ENCODE data around the gene SLC6A3.
"Not testable (repeated sequence)": the region's sequence is repeated elsewhere in the genome, so short reads cannot be mapped to it uniquely, and the experiment has no call there.

SLC6A3 gene

GRCh38 chr5:1366514-1366913 lies 78.7 kb downstream of the SLC6A3 start:
- no peak for DNase-seq

- DNase-seq, result no peak
Measured at GRCh38 chr5:1364211-1364610, 81.0 kb downstream of the SLC6A3 start.

DNA sequence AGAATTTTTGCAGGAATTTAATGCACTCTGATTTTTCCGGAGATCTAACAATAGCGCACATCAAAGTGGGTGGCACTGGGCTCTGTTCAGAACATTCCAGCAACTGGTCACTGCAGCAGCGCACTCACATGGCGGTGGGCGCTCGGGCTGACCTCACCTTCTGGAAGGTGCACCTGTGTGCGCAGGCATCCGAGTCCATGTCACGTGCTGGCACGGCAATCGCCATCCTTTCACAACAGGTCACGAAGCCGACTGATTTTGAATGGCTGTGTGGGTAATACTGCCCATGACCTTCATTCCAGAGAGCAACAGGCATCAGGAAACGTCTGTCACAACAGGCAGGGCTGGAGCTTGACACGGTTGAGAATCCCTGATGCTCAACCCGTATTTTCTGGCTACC lies 81.7 kb downstream of the SLC6A3 start:
- DNase-seq, result no peak

DNA sequence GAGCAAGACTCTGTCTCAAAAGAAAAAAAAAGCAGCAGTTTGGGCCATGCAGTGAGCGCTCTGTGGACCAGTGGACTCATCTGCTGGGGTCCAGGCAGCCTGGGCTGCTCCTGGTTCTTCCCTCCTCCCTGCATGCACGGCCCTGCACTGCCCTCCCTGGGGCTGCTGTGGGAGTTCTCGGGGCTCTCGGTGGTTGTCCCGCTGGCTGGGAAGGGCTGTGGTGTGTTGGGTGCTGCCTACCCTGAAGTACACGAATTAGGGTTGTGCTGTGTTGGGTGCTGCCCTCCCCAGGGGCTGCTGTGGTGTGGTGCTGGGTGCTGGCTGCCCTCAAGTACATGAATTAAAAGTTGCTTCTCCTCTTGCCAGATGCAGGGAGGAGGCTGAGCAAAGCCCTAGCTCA lies 82.1 kb downstream of the SLC6A3 start:
- no peak for DNase-seq

- DNase-seq, result no peak
Measured at GRCh38 chr5:1362242-1363015, 82.8 kb downstream of the SLC6A3 start.

DNA sequence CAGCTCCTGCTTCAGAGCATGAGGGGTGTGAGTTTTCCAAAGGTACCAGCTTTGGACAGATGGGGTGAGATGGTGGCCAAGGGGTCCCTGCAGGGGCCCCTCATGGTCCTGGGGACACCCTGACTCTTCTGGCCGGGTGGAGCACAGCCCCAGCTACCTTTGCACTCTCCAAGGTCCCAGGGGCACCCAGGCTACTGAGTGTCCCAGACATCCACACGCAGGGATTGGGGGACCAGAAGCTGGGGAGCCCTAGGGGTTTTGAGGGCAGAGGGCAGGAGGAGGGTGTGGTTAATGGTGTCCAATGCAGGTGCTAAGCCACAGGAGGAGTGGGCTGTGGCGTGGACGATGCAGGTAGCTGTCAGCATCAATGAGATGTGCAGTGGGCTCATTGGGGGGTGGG lies 84.4 kb downstream of the SLC6A3 start:
- no peak for DNase-seq

- DNase-seq, result not testable (repeated sequence)
Measured at GRCh38 chr5:1360367-1360766, 84.9 kb downstream of the SLC6A3 start.

GRCh38 chr5:1359713-1360112 lies 85.5 kb downstream of the SLC6A3 start:
- DNase-seq, result no peak

DNA sequence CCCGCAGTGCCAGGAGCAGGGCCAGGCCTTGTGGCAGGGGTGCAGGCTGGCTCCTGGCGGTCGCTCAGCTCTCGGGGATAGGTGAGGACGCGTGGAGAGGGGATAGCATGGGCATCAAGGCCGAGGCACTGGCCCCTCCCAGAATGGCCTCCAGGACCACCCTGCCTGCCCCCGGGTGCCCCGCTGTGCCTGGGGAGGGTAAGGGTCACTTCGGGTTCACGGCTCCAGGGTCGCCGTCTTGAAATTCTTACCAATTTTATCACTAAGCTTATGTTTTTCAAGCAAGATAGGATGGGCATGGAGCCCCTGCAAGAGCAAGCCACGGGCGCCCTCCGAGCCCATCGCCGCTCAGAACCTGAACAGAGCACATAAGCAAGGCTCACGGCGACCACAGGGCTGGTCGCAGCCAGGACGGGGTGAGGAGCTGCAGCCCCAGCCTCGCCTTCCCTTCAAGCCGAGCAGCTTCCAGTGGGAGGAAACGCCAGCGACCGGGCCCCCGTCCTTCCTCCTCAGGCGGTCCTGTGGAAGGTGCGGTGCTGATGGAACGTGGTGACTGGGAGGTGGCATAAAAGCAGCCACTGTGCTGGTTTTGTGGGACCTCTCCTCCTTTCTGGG lies 86.1 kb downstream of the SLC6A3 start:
- no peak for DNase-seq

- no peak for DNase-seq
Measured at GRCh38 chr5:1358726-1359025, 86.6 kb downstream of the SLC6A3 start.

GRCh38 chr5:1357946-1358725 lies 87.1 kb downstream of the SLC6A3 start:
- no peak for DNase-seq

- DNase-seq, result no peak
Measured at GRCh38 chr5:1356873-1357787, 88.1 kb downstream of the SLC6A3 start.

DNA sequence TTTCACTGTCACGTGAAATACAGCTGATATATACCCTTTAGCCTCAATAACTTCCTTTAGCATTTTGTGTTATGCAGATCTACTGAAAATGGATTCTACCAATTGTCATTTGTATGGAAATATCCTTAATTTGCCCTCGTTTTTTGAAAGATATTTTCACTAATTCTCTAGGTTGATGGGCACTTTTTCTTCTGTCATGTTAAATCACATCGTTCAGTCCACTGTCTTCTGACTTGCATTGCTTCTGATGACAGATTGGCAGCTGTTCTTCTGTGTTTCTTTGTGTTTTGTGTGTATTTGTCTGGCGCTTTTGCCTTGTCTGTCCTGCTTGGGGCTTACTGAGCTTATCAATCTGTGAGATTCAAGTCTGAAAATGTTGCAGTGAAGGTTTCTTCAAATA lies 90.7 kb downstream of the SLC6A3 start:
- no peak for DNase-seq

- DNase-seq, result no peak
Measured at GRCh38 chr5:1352231-1353219, 92.7 kb downstream of the SLC6A3 start.

GRCh38 chr5:1351156-1351555 lies 94.1 kb downstream of the SLC6A3 start:
- no peak for DNase-seq

DNA sequence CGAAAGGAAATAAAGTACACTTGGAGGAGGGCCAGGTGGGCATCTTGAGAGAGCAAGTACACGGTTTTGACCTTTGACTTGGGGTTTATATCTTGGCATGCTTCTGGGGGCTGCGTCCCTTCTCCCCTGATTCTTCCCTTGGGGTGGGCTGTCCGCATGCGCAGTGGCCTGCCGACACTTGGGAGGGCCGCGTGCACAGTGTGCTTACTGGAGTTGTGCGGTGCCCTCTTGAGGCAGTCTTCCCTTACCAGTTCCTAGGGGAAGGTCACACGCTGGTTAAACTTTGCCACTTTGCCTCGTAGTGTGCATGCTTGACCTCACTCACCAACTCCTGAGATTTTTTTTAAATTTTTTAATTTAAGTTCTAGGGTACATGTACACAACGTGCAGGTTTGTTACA lies 96.0 kb downstream of the SLC6A3 start:
- no peak for DNase-seq

DNA sequence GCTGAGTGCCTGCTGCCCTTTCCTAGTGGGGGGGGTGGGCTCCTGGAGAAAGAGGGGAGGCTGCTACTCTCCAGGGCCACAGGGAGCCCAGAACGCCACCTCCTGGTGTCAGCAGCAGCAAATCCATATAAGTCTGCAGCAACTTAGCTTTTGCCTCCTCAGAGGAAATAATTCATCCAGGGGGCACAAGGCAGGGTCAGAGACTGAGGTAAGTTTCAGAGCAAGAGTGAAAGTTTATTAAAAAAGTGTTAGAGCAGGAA lies 96.3 kb downstream of the SLC6A3 start:
- no peak for DNase-seq

GRCh38 chr5:1347571-1347970 lies 97.7 kb downstream of the SLC6A3 start:
- DNase-seq, result no peak

DNA sequence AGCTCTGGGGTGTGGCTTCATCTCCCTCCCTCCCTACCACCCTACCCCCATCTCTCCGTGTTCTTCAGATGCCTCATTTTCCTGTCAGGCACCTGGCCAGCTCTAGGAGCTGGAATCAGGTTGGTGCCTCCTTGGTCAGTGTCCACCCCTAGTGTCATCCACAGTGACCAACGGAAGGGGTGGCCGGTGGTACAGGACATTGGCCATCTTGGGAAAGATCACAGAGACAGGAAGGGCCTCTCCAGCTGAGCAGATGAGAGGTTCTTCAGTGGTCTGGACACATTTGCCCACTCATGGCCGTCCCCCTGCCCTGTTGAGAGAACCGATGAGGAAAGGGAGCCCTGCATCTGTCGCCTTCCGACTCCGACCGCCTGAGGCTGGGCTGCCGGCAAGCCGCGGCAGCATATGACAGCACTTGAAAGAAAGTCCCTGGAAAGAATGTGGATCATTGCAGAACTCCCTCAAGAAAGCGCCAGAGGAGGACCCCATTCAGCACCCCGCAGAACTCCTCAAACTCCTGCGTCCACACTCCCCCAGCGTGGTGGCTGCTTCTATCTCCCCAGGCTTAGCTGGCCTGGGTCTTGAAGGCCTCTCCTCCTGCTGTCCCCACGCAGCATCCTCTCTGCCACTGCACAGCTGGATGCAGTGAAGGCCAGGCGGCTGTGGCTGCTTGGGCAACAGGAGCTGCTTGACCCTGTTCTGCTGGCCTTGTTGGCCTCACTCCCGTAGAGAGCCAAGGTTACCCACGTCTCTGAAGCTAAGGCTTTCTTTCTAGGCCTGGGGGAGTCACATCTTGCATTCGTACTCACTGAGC lies 98.4 kb downstream of the SLC6A3 start:
- no peak for DNase-seq

- no peak for DNase-seq
Measured at GRCh38 chr5:1345876-1346626, 99.2 kb downstream of the SLC6A3 start.

Measured in activated T-cell treated with anti-CD3 and anti-CD28 coated beads, Interleukin-2, amount 50 U/mL, for 48 hours (primary cell).